ENCODE data around the gene NCKAP5.
A peak's percentile ranks its signal among the peaks of the same experiment; 100 is the strongest.

Gene NCKAP5

DNA sequence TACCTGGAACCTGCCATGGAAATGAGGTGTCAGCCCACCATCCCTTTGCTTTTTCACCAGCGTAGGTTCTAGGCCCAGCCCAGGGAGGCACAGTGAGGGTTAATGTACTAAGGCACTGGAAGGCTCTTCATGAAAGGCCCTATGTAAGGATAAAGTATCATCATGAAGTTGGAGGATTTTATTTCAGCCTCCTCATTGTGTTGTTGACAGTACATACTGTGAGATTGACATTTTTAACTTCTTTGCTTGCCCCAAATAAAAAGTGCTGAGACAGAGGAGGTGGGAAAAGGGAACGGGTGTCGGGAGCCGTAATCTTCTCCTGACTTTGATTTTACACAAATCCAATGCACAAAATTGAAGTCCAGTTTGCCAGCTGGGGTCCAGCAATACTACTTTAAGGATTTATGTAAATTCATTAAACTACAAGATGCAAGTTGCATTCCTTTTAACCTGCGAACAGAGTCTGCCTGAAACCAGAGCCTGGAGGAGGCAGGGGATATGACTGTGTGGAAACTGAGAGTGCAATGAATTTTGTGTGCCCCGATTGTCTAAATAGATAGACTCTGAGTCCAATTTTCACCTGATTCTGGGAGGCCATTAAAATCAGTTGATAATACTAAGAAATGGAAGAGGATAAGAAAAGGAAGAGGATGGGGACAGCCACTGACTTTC is 5.4 kb upstream of the NCKAP5 start:
- DNase-seq: no peak

DNA sequence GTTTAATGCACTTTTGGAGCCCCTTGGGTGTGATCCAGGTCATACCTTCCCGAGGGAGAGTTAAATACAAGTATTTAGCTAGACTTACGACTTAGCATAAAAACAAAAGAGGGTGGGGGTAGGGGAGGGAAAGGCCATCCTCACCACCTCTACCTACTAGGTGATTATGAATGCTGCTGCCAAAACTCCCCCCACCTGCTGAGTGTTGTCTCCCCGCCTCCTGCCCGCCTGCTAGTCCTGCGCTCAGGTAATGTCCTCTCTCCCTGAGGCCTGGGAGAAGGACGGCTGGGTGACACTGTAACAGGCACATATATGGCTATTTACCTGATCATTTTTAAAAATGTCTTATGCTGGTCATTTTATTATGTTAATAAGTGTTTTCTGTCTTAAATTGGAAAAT is 3.0 kb upstream of the NCKAP5 start:
- DNase-seq: no peak

DNA sequence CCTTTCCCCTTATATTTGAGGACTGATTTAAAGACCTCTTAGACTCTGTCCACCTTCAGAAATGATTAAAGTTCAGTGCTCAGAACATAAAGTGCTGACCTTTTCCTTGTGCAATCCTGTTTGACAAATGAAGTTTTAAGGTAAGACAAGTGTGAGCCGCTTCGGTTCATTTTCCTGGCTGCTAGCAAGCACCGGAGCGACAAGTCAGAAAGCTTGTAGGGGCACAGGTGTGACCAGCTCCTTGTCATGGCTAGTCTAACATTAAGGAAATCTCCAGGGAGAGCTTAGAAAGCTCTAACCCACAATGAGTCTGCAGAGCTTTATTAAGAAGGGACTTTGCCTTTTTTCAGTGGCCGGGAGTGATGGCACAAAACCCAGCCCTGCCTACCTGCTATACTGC is 2.3 kb upstream of the NCKAP5 start:
- no peak for DNase-seq

DNA sequence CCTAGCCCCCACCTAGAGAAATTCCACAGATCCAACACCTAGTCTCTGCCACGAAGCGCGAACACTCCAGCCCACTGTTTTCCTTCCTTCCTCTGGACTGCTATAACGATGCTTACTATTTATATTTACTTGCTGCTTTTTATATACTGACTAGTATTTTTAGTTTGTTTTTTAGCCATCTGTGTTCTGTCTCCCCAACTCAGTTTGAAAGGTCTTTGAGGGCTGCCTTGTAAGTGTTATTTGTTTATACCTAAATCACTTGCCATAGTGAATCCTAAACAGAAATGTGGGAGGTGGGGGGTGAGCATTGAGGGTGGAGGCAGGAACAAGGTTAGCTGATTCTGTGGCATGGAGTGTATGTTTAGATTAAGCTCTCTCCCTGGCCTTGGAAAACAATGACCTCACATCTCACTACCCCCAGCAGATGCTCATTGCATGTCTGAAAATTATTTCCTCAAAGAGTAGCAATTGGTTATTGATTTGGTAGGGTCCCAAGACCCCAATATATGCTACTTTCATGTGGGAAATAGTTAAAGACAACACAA is 1.1 kb upstream of the NCKAP5 start:
- no peak for DNase-seq

DNA sequence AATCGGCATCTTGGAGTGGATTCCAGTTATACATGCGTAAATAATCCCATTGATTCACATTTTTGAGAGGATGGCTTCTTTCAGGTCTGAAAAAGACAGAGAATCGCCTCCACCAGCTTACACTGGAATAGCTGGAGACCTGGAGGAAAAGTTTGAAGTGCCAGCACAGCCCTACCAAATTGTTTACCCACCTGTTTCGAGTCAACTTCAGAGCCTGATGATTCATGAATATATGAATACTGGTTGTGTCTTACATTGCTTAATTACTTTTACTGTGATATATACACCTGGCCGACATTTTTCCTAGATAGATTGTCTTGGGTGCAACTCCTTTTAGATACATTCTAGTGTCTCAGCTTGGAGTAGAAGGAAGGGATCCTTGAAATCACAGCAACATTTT is 335 bp upstream of the NCKAP5 start:
- DNase-seq: no peak

DNA sequence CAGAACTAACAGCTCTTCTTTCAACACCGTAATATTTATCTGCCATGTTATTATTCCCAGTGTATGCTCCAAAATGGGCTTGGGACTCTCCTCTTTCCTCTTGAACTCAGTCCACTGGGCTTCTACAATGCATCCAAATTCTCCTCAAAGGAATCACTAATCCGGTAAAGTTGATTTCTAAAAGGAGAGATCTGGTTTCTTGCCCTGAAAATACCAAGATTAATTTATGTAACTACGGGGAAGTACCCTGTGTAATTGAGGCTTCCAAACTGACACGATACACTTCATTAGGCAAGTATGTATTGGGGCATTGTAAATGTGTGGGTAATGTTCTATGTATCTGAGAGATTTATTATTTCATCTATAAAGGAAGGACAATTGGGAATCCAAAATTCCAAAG is 5.7 kb downstream of the NCKAP5 start:
- no peak for DNase-seq

DNA sequence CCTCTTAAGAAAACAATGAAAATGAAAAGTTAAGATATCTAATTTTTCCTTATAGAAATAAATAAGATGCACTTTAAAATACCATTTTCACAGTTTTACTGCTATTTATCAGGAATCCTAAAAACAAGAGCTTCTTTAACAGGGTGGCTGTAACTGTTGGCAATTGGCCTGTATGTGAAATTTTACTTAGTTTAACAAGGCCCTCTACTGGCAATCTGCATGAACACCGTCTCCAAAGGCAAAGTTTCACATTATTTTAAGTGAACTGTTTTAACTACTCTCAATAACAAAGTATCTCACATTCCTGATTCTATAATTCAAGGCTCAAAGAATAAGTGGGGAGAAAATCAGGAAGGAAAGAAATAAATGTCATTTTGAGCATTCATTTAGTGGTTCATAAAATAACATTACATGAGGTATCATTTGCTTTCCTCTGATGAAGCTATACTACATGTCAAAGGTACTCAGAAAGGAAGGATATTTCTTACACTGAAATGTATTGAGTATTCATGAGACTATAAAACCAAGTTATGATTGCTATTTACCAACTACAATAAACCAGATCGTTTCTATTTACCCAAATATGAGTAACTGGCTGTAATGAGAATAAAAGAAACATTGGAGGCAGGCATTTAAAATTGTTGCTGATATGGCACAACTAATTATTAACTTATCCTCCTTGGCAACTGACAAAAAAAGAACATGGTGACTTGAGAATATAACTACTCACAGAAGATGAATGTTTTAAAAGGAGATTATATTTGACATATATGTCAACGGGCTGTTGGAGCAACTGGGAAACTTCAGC is 7.0 kb downstream of the NCKAP5 start:
- peak in 1 of 5 experiments; percentile 1 for DNase-seq

DNA sequence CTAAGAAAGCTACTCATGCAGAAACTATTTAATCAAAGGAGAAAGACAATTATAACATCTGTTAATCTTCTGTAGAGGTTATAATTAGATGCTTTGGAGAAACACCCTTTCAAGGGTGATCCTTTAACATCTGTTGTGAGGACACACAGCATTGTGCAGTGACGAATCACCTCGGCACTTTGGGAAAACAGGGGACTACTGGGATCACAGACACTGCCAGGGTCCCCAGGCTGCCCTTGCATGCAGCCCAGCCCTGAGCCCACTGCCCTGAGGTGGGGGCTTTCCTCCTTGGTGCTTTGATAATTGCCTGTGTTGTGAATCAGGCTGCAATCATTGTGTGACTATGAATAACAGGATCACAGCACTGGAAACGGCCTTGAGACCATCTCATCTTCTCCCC is 10.6 kb downstream of the NCKAP5 start:
- no peak for DNase-seq

DNA sequence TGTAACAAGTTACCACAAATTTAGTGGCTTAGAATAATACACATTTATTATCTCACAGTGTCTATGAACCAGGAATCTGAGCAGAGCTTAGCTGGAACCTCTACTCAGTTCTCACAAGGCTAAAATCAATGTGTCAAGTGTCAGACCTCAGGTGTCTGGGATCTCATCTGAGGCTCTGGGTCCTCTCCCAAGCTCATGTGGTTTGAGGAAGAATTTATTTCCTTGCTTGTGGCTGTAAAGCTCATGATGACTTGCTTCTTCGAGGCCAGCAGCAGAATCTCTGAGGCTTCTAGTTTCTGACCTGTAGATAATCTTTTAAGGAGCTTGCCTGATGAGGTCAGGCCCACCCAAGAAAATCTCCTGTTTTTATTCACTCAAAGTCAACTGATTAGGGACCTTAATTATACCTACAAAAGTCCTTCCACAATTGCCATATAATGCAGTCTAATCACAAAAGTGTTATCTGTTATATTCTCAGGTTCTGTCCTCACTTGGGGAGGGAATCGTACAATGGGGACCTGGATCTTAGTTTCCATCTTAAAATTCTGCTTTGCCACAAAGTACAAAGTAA is 14.3 kb downstream of the NCKAP5 start:
- no peak for DNase-seq

DNA sequence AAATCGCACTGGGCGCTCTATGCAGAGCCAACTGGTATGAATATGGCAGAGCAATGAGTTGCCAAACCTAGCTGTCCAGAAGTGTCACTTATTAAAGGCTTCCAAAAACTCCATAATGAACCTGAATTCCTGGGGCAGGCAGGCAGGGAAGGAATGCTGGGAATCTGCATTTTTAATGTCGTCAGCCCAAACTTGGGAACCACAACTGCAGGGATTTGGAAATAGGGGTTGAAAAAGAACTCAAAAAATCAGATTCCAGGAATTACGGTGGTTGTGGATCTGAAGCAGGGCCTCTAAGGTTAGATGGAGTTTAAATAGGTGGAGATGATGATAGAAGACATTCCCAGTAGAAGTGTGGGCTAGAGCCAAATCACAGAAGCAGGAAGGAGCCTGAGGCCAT is 15.0 kb downstream of the NCKAP5 start:
- no peak for DNase-seq

DNA sequence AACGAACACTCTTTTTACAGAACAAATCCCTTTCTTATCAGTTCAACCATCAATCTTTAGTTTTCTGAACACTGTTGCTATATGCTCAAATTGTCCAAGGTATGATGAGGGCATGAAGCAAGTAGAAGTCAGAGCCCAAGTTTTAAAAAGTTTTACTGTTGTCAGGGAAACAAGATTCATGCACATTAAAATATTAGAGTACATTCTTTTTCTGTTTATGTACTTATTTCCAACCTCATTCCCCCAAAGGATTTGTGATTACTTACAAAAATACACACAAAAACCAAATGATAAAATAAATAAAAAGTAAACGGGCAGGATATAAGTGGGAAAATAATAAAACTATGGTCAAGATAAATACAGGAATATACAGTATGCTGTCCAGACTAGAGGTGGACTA is 15.4 kb downstream of the NCKAP5 start:
- DNase-seq: no peak

DNA sequence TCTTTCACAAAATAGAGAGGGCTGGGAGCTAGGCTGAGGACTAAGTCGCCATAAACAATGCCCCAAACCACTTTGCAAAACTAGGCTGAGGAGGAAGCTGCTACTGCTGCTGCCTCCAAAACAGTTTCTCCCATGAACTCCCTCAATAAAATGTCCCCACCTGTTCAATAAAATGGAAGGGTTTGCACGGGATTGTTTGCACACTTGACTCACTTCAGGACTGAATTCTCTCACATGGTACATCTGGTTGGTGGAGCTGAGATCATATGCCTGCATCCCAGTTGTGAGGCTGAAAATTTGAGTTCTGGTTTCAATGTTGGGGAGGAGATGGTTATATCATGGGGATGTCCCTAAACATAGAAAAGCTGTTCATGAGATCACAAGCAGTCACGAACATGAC is 26.5 kb downstream of the NCKAP5 start:
- no peak for DNase-seq

DNA sequence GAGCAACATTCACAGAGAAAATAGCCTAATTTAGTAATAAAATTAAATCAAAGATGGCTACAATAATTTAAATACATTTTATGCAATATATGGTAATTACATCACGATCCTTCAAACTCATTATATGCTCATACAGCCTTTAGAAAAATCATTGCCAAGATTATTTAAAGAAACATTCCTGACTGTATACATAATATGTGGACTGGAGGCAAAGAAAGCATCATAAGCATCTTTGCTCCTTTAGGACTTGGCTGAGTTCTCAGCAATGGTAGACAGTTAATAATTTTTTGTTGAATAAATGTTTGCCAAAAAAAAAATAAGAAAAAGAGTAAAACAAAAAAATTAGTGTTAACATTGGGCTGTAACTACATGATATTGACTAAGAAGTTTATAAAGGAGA is 26.9 kb downstream of the NCKAP5 start:
- no peak for DNase-seq

DNA sequence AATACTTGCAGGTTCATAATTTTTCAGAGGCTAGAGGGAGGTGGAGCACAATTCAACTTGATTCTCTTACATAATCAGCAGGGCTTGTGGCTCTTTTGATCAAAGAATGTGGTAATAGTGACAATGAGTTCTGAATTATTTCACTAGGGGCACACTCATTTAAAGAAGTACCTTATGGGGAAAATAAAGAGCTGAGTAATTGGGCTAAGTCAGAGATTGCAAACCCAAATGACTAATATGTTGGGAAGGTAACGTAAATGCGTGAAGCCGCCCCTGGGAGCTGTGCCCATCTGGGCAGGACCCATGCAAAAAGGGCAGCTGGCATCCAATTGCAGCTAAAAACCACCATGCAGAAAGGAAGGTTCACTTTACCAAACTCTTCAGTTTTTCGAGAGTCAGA is 35.3 kb downstream of the NCKAP5 start:
- no peak for DNase-seq

DNA sequence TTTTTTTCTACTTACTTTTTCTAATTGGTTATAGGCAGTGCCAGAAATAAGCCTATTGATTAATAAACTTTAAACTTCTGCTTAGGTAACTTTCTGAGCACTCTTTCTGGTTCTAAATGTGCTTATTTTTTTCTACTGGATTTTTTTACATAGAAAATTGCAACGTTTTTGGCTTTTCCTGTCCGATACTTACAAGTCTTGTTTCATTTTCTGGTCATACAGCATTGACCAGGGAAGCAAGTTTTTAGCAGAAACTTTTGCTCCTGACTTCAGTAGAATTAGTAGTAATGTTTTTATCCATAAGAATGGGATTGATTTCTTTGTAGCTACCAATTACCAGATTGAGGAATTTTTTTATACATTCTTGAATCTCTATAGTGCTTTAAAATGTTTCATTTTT is 36.9 kb downstream of the NCKAP5 start:
- DNase-seq: no peak

DNA sequence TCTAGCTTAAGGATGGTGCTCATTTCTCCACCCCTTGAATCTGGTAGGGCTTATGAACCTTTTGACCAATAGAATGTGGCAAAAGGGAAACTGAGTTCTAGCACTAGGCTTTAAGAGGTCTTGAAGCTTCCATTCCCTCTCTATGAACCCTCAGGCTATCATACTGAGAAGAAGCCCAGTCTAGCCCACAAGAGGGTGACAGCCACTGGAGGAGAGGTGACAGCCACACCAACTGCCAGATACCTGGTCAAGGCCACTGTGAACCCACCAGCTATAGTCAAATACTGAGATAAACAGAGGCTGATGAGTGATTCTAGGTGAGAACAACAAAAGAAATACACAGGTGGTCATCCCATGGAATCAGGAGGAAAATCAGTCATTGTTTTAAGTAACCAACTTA is 37.6 kb downstream of the NCKAP5 start:
- no peak for DNase-seq

DNA sequence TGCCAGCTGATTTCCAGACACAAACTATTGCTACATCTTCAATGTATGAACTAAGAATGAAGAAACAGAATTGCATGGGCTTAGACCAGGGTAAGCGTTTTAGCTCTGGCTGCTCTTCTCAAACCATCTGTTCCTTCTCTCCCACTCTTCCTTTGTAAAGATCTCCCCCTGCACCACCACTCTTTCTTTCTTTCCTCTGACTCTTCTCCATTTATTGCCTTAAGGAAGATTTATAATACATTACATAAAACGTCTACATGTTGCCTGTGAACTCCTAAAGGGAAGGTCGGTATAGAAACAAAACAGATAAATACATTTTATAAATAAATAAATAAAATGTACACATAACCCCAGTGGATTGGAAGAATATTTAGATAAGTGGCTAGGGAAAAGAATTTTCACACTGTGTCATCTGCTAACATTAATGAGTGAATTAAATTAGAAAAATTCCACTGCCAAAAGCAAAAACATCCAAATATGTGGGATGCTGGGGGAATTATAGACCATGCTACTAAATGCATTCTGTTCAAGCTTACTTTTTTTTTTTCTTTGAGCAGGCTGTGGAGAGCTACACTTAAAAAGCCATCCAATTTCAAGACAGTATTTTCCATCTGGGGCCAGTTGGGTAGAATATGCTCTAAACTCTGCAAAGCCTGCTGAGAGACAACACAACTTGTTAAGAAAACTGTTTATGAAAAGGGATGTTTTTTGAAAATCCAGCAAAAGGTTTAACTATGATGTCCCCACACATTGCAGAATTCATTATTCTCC is 41.5 kb downstream of the NCKAP5 start:
- DNase-seq: no peak

DNA sequence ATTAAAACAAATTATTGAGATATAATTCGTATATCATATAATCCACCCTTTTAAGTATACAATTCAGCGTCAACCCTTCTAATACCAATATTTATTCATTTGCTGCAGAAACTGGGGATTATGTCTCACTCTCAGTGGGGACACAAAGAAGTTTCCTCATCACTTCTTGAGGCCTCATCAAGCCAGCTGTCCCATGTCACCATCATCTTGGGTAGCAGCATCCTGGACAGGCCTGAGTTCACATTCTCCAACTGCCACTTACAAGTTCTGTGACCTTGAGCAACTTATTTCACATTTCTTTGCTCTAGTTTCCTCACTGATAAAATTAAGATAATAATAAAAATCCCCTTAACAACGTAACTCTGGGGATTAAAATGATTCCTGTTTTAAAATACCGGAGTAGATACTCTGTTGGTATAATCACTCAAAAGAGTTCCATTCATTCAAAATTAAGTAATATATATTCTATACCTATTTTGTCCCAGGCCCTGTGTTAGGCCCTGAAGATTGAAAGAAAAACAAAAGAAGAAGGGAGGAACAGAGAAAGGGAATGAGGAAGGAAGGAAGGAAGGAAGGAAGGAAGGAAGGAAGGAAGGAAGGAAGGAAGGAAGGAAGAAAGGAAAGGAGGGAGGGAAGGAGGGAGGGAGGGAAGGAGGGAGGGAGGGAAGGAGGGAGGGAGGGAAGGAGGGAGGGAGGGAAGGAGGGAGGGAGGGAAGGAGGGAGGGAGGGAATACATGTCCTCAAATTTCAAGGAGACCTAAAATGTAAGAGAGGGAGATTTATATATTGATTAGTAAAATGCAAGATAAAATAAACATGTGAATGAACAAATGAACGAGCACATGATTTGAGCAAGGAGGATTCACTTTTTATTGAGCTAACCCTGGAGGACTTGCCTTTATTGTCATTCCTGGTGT is 42.4 kb downstream of the NCKAP5 start:
- no peak for DNase-seq

DNA sequence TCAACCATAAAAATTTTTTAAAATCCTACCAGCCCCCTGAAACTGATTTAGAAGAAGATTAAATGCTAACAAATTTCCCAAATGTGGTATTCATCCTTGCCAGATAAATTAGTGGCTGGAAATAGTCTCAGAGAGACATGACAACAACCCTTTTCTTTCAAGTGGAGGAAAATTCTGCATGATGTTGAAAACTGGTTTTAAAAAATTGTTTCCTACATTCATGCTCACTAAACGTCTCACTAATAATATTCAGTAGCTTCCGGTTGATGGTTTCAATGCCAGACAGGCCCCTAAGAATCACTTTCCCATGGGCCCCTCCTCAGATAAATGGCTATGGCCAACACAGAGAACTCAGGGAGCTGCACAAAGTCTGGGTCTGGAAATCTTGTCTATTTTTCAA is 43.2 kb downstream of the NCKAP5 start:
- DNase-seq: no peak

DNA sequence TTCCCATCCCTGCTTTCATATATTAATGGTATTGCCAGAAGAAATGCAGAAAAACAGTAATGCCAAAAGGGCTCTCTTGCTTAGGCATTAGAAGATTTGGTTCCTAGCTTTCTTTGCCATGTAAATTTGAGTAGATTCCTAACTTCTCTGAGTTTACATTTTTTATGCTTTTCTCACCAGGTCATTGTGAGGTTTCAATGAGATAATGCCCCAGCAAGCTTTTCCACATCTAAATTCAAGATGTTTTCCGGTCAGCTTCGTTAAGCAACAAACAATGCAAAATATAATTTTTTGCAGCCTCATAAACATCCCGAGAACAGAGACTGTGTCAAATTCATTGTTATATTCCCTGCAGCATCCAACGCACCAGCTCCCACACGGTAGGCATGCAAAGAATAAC is 44.9 kb downstream of the NCKAP5 start:
- no peak for DNase-seq

DNA sequence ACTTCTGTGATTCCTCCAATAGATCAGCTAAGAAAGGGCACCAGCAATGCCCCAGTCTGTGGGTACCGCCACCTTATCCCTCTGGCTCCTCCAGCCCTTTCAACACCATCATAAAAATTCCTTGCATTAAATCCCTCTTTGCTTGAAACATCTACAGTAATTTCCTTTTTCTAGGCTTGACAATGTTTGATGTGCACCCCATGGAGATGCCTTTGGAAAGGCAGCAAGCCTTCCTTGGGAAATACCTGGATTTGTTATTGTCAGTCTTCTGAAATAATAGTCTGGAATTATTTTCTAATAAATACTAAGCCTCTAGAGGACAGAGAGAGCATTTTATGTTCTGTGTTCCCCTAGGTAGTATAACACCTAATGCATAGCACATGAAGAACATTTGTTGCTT is 46.1 kb downstream of the NCKAP5 start:
- DNase-seq: no peak

DNA sequence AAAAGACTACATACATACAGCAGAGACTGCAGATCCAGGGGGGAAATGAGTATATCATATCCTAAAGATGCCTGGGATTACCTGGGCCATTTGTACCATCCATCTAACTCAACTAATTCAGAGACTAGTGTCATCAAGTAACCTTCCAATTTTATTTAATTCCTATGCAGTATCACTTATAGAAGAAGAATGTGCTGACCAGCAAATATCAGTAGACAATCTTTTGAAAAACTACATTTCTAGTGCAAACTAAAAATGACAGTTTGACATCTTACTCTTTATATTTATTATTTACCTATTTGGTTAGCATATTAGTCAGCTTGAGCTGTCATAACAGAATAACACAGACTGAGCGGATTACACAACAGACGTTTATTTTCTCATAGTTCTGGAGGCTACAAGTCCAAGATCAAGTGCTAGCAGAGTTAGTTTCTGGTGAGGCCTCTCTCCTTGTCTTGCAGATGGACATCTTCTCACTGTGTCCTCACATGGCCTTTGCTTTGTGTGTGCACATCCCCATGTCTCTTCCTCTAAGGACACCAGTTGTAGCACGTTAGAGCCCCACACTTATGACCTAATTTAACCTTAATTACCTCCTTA is 47.0 kb downstream of the NCKAP5 start:
- DNase-seq: no peak

Data from T-helper 2 cell (primary cell).